SK-N-DZ (cell line): ENCODE data around the gene GPR35.

Source experiments
- DNase-seq: peaks from one replicate; pipeline ENCODE4 v3.0.0-alpha.2; 2015; ENCODE audit warnings: low spot score

Gene GPR35

DNA sequence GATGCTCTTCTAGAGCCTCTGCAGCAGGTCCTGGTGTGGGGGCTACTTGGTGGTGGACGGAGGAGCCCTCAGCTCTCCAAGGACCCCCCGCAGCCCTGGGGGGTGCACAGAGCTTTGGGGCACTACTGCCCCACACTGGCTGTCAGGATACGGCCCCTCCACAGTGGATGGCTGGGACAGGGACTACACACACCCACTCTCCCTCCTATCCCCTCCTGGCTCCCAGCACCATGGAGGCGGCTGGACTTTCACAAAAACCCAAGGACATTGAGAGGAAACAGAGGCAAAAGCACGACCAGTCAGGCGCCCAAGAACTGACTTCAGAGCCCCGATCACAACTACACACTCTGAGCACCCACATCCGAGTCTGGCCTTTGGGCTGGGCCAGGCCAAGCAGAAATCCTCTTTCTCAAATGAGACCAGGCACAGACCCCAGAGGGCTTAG is 12.6 kb downstream of the GPR35 start:
- DNase-seq: no peak

DNA sequence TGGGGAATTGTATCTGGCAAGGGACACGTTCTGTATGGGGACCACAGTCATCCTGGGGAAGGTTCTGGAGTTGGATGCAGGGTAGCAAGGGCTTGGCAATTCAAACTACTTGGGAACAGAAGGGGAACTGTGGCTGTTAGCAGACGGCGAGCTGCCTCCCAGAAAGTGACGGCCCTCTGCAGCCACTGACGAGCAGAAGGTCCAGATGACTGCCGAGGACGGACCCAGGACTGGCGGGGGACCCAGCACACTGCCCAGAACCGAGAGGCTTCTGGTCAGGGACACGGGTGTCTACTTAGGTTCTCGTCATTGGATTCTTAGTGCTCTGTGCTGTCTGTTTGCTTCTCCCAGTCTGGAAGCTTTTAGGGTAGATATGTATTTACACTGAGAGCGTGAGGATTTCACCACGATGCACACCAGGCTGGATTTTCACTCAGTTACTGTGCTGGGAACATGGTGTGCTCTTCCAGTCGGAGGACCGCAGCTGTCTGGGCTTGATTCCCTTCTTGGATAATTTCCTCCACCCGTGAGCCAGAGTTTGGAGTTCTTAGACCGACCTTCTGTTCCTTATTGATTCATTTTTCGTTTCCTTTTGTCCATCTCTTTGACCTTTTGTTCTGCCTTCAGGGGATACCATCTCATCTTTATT is 13.4 kb downstream of the GPR35 start:
- no peak for DNase-seq

DNA sequence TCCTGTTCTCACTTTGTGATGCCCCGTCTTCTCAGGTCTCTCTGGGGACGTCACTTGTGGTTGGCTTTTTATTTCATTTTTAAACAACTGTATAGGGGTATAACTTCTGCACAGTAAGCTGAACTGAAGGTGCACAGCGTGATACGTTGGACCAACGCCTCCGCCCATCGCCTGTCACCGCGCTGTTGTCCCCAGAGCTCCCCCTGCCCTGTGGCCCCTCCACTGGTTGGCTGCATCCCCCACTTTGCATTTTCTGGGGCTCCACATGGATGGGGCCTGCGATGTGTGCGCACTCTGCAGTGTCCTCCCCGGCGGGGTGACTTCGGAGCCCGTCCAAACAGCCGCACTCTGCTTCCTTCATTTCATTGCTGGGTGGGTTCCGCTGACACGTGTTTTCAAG is 14.3 kb downstream of the GPR35 start:
- no peak for DNase-seq

DNA sequence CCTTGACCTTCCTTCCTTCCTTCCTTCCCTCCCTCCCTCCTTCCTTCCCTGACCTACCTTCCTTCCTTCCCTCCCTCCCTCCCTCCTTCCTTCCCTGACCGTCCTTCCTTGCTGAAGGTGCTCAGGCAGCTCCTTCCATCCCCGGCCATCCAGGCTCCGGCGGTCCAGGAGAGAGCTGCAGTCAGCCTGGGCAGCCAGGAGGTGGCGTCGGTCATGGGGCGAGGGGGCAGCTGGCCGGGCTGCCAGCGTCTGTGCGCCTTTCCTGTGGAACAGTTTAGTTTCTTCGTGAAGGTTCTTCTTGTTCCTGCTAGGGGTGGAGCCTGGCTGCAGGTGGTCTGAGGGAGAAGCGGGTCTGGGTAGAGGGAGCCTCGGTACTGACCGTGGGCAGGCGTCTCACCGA is 15.7 kb downstream of the GPR35 start:
- DNase-seq: peak; percentile 57

DNA sequence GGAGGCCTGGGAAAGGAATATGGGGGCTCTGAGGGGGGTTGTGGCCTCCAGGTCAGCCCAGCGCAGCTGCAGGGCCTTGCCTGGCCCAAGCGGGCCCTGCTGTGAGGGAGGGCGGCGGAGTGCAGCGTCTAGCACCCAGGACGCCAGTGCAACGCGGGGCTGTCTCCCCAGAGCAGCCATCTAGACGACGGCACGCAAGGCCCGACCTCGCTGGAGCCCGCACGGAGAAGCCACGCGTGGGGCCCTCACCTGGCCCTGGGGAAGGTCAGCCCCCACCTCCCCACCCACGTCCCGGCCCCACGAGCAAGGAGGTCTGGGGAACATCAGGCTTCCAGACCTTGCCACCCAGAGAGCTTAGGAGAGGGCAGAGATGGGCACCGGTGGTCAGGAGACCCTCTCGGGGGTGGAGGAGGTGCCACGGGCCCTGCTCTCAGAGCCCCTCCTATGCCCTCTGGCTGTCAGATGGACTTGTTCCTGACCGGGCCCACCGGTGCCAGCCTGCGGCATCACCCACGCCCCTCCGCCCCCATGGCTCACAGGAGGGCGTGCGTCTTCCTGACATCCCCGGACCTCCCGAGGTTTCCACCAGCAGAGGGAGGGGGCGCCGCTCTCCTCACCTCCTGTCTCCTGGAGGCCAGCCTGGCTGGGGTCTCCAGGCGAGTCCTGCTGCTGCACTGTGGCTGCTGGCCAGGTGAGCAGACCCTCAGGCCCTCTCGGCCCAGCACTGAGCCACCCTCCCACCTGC is 17.0 kb downstream of the GPR35 start:
- no peak for DNase-seq

DNA sequence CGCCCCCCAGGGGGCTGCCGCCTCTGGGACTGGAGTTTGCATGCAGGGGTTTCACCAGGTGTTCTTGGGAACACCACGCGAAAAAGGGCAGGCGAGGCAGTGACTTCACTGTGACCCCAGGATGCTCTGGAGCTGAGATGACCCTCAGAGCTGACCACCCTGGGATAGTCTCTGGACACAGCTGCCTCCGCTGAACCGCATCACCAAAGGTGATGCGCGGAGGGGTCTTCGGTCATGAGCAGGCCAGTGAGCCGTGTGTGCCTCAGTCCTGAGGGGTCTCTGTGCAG is 17.5 kb downstream of the GPR35 start:
- DNase-seq: no peak

DNA sequence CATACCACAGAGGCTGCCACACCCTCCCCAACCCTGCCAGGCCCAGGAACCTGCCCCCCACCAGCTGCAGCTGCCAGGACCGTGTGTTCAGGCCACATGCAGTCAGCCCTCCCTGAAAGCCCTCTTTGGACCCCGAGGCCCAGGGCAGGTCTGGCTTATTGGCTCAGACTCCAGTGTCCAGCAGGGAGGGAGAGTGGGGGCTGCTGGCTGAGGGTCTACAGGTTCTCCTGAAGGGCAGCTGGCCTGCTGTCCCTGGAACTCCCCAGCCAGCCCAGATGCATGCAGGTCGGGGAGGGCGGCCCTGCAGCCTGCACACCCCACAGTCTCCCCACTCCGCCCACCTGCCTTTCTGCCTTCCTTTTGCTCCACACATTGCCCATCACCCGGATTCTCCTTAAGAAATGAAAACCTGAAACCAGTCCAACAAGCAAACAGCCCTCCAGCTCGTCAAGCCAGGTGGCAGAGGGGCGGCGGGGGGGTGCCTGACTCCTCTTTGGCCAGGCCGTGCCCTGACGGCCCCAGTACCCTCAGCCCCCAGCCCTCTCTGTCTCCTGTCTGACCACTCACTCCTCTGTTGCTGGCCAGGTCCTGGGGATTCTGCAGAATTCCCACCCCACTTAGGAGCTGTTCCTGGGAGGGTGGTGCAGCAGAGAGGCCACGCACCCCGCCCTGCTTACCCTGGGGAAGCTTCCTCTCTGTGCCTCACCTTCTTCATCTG is 18.0 kb downstream of the GPR35 start:
- no peak for DNase-seq

DNA sequence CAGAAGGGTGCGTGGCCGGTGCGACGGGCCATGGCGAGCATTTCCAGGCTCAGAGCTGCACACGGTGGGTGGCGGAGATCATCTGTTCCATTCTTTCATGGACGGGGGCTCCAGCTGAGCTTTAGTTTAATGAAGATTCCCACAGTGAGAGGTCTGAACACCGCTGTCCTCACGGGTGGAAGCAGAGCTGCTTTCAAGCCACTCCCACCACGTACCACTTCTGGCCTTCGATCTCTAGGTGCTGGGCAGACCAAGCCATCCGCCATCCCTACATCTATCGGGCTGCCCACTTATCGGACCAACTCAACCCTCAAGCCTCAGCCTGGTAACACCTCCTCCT is 18.5 kb downstream of the GPR35 start:
- no peak for DNase-seq

DNA sequence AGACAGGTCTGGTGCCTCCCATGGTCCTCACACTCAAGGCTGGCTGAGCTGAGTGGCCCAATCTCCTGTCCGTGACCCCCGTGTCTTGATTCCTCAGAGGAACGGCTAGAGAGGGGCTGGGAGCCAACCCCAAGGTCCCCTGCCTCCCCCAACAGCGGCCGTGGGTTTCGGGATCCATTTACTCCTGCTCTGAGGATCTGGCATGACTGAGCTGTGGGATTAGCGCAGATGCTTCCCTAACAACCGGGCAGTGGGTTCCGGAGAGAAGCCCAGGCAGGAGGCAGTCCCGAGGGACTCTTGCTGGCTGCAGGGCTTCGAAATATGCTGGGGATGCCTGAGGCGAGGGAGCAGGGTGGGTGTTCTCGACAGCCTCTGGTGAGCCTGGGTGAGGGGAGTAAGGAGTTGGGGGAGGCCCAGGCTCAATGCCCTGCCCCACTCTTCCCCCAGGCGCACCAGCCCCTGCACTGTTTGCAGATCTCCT is 18.9 kb downstream of the GPR35 start:
- DNase-seq: no peak

DNA sequence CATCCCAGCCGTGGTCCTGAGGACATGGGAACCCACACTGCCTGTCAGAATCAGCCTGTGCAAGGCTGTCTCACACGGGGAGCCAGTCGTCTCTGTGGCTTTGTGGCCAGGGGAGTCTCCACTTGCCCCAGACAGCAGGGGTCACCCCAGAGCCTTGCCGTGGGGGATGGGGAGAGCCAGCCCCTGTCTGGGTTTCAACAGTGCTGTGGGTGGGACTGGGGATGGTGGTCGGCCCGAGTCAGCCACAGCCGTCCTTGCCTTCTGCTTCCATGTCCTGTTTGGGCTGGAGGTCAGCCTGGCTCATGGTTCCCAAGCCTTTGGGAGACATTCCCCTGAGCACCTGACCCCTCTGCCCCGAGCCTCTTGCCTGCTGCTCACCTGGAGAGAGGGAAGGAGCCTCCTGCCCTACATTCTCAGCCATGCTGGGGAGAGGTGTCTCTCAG is 19.6 kb downstream of the GPR35 start:
- no peak for DNase-seq

DNA sequence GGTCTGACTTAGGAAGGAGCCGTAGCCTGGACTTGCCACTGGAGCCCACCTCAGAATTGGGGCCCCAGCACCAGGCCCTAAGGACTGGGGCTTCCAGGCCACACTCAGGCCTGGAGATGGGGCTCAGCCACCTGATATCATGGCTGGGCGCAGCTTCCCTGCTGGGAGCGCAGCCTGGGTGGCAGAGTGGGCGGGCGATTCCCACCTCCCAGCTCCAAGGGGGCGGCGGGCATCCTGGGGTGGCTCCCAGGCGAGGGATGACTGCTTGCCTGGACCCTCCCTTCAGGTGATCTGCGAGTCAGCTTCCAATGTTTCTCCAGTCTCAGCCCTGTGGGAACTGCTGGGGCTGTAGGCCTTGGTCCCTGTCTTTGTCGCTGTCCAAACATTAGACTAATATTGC is 20.1 kb downstream of the GPR35 start:
- no peak for DNase-seq

DNA sequence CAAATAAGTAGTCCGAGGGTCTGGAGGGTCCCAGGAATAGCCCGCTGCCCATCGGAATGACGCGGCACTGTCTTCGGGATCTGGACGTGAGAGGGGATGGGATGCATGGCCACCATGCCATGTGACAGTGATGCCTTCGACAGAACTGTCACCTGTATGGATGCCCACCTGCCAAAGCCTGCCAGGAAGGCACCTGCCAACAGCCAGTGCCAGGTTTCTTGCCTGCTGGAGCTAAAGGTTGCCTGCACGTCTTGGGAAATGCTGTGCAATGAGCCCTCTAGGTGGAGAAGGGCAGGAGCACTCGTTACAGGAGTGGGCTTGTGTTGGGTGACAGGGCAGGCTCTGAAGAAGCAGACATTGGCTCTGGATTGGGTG is 20.5 kb downstream of the GPR35 start:
- no peak for DNase-seq

DNA sequence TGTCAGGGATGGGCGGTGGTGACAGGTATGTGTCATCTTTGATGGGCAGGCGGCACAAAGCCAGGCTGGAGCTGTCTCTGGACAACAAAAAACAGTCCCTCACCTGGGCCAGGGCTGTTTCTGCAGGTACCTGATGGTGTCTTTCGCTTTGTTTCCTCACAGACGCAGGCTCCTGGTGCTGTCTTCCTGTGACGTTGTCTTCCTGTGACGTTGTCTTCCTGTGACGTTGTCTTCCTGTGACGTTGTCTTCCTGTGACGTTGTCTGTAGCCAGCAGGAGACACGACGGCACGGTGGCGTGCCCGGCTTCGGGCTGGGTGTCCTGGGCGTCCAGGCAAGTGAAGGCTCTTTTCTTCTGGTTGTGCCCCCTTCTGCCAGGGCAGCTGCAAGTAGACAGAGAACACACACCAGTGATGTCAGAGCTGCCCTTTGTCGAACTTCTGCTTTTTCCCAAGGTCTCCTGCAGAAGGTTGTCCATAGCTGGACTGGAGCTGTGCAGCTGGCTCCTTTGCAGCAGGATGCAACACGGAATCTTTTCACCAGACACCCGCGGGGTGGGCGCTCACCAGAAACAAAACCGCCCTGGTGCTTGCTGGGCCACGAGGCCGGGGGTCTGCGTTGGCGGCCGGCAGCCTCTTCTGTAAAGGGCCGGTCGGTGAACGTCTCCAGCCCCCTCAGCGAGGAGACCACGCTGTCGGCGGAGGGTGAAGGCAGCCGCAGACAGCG is 21.1 kb downstream of the GPR35 start:
- no peak for DNase-seq

DNA sequence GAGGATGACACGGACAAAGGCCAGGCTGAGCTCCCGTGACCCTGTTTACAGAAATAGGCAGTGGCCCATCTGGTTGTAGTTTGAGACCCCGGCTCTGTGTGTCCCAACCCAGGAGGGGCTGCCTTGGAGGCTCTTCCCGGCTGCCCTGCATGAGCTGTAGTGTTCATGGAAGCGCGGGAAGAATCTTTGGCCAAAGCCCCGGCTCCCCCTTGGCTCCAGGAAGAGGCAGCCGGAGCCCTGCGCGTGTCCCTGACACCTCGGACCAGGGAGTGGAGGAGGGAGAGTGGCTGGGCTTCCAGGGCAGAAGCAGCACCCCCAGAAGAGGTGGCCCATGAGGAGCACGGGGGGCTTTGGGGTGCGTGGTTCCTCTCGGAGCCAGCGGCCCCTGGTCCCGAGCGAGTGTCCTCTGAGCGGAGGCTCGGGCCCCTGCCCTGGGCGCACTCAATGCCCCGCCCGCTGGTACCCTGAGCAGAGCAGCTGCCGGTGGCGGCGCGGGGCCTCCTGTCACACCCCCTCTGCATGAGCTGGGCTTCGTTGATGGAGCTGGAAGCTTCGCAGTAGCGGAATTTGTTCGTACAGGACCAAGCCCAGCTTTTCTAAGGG is 21.7 kb downstream of the GPR35 start:
- DNase-seq: no peak

DNA sequence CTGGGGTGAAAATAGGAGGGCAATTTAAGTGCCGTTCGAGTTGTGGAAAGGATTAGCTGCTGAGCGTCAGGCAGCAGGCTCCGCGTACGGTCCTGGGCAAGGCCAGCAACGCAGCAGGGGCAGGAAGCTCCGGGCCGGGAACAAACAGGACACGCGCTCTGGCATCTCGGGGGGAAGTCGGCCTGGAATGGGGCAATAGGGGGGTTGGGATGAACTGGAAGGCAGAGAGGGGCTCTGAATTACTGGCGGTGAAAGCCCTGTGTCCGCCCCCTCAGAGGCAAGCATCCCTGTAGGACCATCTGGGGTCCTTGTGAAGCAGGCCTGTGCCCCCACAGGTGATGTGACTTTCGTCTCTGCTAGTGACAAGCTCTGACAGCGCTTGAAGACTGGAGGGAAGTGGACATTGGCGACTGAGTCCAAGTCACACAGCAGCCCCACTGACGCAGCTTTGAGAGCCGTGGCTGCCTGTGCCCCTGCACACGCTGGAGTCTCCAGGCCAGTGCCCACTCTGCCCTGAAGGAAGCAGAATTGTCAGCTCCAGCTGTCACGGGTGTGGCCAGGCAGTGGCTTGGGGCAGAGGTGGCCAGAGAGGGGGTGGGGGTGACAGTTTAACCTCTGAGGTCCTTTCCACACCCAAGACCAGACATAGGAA is 22.3 kb downstream of the GPR35 start:
- no peak for DNase-seq

DNA sequence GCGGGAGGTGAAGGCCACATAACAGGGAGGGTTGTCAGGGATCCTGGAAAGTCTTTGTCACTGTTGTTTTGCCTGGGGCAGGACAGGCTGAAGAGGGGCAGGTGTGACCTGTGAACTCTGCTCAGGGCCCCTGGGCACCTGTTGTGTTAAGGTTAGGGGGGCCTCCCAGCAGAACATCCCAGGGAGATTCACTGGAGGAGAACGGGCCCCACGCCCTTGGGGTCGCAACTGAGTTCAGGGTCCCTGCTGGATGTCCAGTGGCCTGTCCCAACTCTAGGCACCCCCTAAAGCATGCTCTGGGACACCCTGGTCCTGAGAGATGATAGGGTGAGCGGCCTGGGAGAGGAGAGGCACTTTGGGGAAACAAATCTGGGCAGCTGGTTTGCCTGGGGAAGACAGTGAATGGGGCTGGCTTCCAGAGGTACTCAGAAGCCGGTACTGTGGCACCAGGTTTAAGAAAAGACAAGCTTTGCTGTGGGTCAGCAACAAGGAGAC is 22.9 kb downstream of the GPR35 start:
- DNase-seq: no peak

DNA sequence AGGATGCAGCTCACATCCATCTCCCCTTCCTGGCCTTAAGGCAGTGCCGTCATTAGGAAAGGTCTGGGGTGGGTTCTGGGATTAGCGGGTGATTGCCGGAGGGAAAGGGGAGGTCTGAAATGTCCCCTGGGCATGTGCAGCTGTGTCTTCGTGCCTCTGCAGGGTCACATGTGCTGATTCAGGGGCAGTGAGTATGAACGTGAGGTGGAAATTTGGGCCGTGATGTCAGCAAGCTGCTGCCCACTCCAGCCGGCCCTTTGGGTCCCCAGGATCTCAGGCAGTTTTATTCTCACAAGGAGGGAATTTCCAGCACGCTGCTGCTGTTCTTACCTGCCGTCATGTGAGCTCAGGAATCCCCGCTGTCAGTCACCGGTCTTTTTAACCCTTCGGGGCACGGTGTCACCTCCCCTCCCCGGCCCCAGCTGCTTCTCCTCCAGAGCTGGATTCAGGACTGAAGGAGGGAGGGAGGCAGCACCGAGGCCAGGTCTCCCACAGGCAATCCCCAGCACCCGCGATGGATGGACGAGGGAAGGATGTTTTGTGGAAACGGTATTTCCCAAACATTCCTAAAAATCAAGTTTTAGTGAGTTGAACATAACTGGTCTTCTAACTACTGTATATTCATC is 23.5 kb downstream of the GPR35 start:
- no peak for DNase-seq

DNA sequence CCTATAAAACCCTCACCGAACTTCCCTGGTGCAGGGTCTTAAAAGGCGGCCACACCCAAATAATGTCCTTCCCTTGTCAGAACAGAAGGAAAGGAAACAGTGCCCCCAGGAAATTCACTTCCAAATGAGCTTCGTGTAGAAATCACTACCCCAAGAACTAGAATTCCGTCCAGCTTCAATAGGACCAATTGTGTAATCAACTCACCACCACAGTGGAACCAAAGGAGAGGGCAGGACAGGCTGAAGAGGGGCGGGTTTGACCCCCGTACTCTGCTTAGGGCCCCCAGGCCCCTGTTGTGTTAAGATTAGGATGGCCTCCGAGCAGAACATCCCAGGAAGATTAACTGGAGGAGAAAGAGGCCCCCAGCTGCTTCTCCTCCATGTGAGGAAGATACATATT is 24.1 kb downstream of the GPR35 start:
- no peak for DNase-seq

DNA sequence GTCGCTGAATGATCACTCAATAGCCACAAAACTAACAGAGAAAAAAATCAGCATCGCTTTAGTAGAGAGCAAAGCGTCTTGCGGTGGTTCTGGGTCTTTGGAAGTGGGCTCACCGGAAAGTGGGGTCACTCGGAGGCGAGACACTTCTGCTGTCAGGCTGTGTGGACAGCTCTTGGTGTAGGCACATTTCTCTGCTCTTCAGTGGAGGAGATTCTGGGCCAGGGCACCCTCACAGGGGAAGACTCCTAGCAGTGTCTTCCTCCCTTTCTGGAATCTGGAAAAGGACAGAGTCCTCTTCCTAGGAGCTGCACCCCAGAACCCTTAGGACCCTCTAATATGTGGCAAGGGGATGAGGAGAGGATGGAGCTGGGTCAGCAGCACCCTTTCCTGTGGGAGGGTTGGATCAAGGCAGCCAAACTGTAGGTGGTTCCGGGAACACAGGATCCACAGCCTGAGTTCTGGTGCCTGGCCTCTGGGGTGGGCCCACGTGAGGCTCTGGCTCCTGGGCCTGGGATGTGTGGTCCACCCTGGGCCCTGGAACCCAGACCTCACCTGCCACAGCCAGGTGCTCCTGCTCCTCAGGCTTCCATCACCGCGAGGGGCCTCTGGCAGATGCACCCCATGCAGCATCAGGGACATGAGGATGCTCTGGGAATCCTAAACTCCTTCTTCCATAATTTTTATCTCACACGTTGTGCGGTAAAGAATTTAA is 25.1 kb downstream of the GPR35 start:
- DNase-seq: no peak

DNA sequence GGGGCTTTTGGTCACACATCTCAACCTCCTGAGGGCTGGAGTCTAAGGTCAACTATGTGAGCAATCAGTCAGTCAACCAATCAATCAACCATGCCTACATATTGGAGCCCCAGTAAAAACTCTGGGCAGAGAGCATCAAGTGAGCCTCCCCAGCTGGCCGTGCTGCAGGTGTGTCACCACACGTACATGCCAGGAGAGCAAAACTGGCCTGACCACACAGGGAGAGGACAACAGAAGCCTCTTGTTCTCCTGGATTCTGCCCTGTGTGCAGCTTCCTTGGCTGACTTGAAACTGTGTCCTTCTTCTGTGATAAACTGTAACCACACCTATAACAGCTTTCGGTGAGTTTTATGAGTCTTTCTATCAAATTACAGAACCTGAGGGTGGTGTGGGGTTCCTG is 25.9 kb downstream of the GPR35 start:
- no peak for DNase-seq
